HL-60 (cell line): ENCODE results near the gene SIPA1.

Source experiments
- CTCF ChIP-seq: IDR thresholded peaks from one replicate; pipeline ENCODE4 v1.5.1; 2011; ENCODE audit warnings: low read length, control low read depth, inconsistent platforms; ENCODE audit not compliant: insufficient read depth
- GABPA ChIP-seq: IDR thresholded peaks from 2 replicates; pipeline ENCODE4 v1.6.1; 2012; ENCODE audit warnings: low read depth
- POLR2AphosphoS5 ChIP-seq: IDR thresholded peaks from 2 replicates; pipeline ENCODE4 v1.6.1; 2012; ENCODE audit warnings: low read depth
- SPI1 ChIP-seq: IDR thresholded peaks from 2 replicates; pipeline ENCODE4 v1.6.1; 2012; ENCODE audit warnings: low read depth, mild to moderate bottlenecking, borderline replicate concordance
- TF ChIP-seq, protein P1 (sequence below): IDR thresholded peaks from 2 replicates; pipeline ENCODE4 v1.6.1; 2012; ENCODE audit warnings: low read depth; ENCODE audit not compliant: insufficient replicate concordance

DNA sequence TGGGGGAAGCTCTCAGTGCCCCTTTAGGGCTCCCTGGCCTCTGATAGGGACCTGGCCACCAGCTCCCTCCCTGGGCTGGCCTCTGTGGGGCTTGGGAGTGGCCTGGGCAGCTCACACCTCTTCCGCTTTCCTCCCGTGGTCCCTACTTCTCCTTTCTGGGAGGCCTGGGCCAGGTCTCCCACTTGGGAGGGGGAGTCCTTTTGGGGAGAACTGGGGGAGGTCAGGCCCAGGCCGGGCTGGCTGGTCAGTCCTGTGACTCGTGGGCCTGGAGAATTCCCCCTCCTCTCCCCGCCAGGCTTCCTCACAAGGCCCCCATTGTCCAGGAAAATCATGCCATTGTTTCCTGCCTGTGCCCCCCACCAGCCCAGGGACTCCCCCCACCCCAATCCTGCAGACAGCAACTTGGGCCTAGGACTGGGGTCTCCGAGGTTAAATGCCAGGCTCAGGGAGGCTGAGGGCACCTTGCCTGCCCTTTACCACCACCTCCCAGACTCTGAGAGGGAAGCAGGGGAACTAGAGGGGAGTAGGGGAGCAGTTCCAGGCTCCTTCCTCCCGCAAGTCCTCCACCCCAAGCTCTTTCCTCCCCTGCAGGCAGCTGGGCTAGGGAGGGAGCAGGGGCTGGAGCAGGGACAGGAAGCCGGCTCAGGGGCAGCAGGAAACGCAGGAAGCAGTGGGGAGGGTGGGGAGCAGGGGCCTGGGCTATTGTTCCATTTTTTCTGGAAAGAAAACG is 26.7 kb upstream of the SIPA1 start:
- TF ChIP-seq CTCF (no peak), POLR2AphosphoS5 (no peak; the same call in 1 of the 2 replicates), SPI1 (peak; percentile 95), GABPA (no peak)
- TF ChIP-seq, protein P1, sequence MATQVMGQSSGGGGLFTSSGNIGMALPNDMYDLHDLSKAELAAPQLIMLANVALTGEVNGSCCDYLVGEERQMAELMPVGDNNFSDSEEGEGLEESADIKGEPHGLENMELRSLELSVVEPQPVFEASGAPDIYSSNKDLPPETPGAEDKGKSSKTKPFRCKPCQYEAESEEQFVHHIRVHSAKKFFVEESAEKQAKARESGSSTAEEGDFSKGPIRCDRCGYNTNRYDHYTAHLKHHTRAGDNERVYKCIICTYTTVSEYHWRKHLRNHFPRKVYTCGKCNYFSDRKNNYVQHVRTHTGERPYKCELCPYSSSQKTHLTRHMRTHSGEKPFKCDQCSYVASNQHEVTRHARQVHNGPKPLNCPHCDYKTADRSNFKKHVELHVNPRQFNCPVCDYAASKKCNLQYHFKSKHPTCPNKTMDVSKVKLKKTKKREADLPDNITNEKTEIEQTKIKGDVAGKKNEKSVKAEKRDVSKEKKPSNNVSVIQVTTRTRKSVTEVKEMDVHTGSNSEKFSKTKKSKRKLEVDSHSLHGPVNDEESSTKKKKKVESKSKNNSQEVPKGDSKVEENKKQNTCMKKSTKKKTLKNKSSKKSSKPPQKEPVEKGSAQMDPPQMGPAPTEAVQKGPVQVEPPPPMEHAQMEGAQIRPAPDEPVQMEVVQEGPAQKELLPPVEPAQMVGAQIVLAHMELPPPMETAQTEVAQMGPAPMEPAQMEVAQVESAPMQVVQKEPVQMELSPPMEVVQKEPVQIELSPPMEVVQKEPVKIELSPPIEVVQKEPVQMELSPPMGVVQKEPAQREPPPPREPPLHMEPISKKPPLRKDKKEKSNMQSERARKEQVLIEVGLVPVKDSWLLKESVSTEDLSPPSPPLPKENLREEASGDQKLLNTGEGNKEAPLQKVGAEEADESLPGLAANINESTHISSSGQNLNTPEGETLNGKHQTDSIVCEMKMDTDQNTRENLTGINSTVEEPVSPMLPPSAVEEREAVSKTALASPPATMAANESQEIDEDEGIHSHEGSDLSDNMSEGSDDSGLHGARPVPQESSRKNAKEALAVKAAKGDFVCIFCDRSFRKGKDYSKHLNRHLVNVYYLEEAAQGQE = no peak
